GM12878 (cell line): Measurements from ENCODE around the gene SCUBE3. TPM values are rescaled to one million over a fixed set of nuclear protein-coding genes. Genes with fewer than 3 reads are reported as not detected.

Experiments used
- ATAC-seq: fragments of 200-7000 bp; cut with Tn5 transposase; 3 replicates; pipeline ENCODE4 v1.9.1; 2020; ENCODE audit warnings: mild to moderate bottlenecking, moderate library complexity
- BruUV-seq: library from RNA; stranded (reverse); fragments of 400-500 nt; replicated peaks from 2 replicates; lab custom pipeline; 2021; lab: Mats Ljungman, UMichigan
- CTCF ChIA-PET: fragments of 300-600 bp; sonication (Branson Sonifier 250); formaldehyde crosslinking; extraction: SDS; loops from one replicate; lab custom pipeline; 2021; ENCODE audit warnings: inconsistent platforms; lab: Yijun Ruan, JAX
- POLR2A ChIA-PET: fragments of 350-600 bp; formaldehyde crosslinking; extraction: SDS; loops from one replicate; lab custom pipeline; 2021; ENCODE audit warnings: inconsistent platforms; lab: Charles Lee
- RAD21 ChIA-PET: fragments of 300-600 bp; sonication (Branson Sonifier 250); formaldehyde crosslinking; loops from one replicate; lab custom pipeline; 2023; ENCODE audit warnings: antibody characterized with exemption; ENCODE audit not compliant: unreplicated experiment; lab: Charles Lee
- SMC1A ChIA-PET: fragments of 300-600 bp; sonication (Branson Sonifier 250); formaldehyde crosslinking; loops from one replicate; lab custom pipeline; 2023; ENCODE audit not compliant: unreplicated experiment, uncharacterized antibody; lab: Charles Lee
- DNase-seq: peaks from one replicate; pipeline ENCODE4 v3.0.0-alpha.2; 2011; ENCODE audit warnings: low read depth, low spot score
- FAIRE-seq: peaks from 3 replicates; lab custom pipeline; 2011; peaks lifted over from hg19 to GRCh38; lab: Jason Lieb, UNC
- H2AFZ ChIP-seq: 2 replicates; pipeline ENCODE4 v1.6.0; 2011; ENCODE audit warnings: low read depth, low read length, control low read depth; ENCODE audit not compliant: control insufficient read depth
- H3K27ac ChIP-seq: 2 replicates; pipeline ENCODE4 v1.5.1; 2011; ENCODE audit warnings: control low read depth; ENCODE audit not compliant: control insufficient read depth, insufficient read depth
- H3K27me3 ChIP-seq, 2 experiments: replicated peaks in 1 of 2; 2 replicates each; pipeline versions ENCODE4 v1.6.0 to v1.6.1; 2011; ENCODE audit warnings: low read length in 1 of 2; ENCODE audit not compliant: control insufficient read depth in 2 of 2, insufficient read depth in 2 of 2
- H3K36me3 ChIP-seq, 2 experiments: 2 replicates each; pipeline ENCODE4 v1.5.1; 2011; ENCODE audit warnings: low read length in 1 of 2; ENCODE audit not compliant: control insufficient read depth in 2 of 2, insufficient read depth in 2 of 2
- H3K4me1 ChIP-seq: 2 replicates; pipeline ENCODE4 v1.6.1; 2011; ENCODE audit warnings: mild to moderate bottlenecking, low read length, moderate library complexity, mixed read lengths; ENCODE audit not compliant: control insufficient read depth, insufficient read depth
- H3K4me2 ChIP-seq: 2 replicates; pipeline ENCODE4 v1.6.0; 2011; ENCODE audit warnings: control low read depth; ENCODE audit not compliant: control insufficient read depth, insufficient read depth
- H3K4me3 ChIP-seq: fragments of 200-600 bp; sonication (generic); 2 replicates; pipeline ENCODE4 v1.5.1; 2016
- H3K79me2 ChIP-seq: 2 replicates; pipeline ENCODE4 v1.6.0; 2011; ENCODE audit warnings: low read length; ENCODE audit not compliant: control insufficient read depth, insufficient read depth
- H3K9ac ChIP-seq: 2 replicates; pipeline ENCODE4 v1.8.0; 2011; ENCODE audit warnings: low read length, control low read depth, mixed read lengths; ENCODE audit not compliant: control insufficient read depth, insufficient read depth
- H3K9me3 ChIP-seq: replicated peaks from 3 replicates; pipeline ENCODE4 v1.5.1; 2011; ENCODE audit warnings: mild to moderate bottlenecking, low read length; ENCODE audit not compliant: control insufficient read depth, insufficient read depth
- H4K20me1 ChIP-seq: 2 replicates; pipeline ENCODE4 v1.6.0; 2011; ENCODE audit not compliant: control insufficient read depth, insufficient read depth
- CBX5 ChIP-seq: sonication (generic); IDR thresholded peaks from 2 replicates; pipeline ENCODE4 v1.6.1; 2016; ENCODE audit warnings: low read depth, moderate library complexity, mild to moderate bottlenecking, inconsistent platforms
- EZH2 ChIP-seq: IDR thresholded peaks from 2 replicates; pipeline ENCODE4 v1.6.1; 2012; ENCODE audit warnings: low read depth, mild to moderate bottlenecking, control low read depth, inconsistent platforms, low read length, borderline replicate concordance; ENCODE audit not compliant: control insufficient read depth
- RUNX3 ChIP-seq: IDR thresholded peaks from 2 replicates; pipeline ENCODE4 v1.6.1; 2012; ENCODE audit warnings: low read length, inconsistent platforms
- SIN3A ChIP-seq: IDR thresholded peaks from 2 replicates; pipeline ENCODE4 v1.6.1; 2012; ENCODE audit warnings: low read depth, low read length, improper control_type of control experiment
- WGBS: methylation state at CpG from one replicate; pipeline ENCODE4 v1.1.6; 2016; ENCODE audit warnings: low lambda C conversion rate; ENCODE audit not compliant: insufficient replicate concordance, insufficient coverage; ENCODE audit errors: missing lambda C conversion rate; 5-methylcytosine and 5-hydroxymethylcytosine counted together
- in situ Hi-C: fragments of 300-500 bp; cut with MboI; formaldehyde crosslinking; loops from 9 replicates; pipeline ENCODE4 v1.14.3; 2018; ENCODE audit warnings: mixed read lengths
- intact Hi-C: fragments of 100-400 bp; cut with micrococcal nuclease; formaldehyde crosslinking; loops from one replicate; pipeline ENCODE4 v1.14.2; 2022; ENCODE audit not compliant: unreplicated experiment
- polyA plus RNA-seq, 11 experiments: library from polyadenylated mRNA; depleted of rRNA in 4 of 11; unstranded in 6 of 11; stranded (reverse) in 5 of 11; fragments of >200 nt; fragmentation: Nextera tagmentation in 4 of 11; fragmentation: Illumina TruSeq in 1 of 11; extraction: Ambion mirVana in 4 of 11; extraction: Trizol in 1 of 11; gene quantifications; 1 replicate in 1 of 11; 2 replicates in 10 of 11; pipeline versions ENCODE4 v1.2.1 to v1.2.3, GENCODE V29; 2011 to 2016; ENCODE audit warnings: inconsistent platforms in 2 of 11, missing spikeins in 2 of 11, low read depth in 1 of 11
- total RNA-seq, 4 experiments: library from RNA; depleted of rRNA in 3 of 4; stranded (reverse); fragments of >200 nt in 3 of 4; fragmentation: Illumina TruSeq in 1 of 4; extraction: Trizol in 1 of 4; gene quantifications; 2 replicates each; pipeline versions ENCODE4 v1.2.1 to v1.2.3, GENCODE V29; 2013 to 2021
- TF ChIP-seq, protein P1 (sequence below): IDR thresholded peaks from 2 replicates; pipeline ENCODE4 v1.6.1; 2011; ENCODE audit warnings: borderline replicate concordance, low read depth, mild to moderate bottlenecking, moderate library complexity, low read length; ENCODE audit not compliant: insufficient read depth, poor library complexity, severe bottlenecking
- TF ChIP-seq, protein P2 (sequence below): IDR thresholded peaks from 2 replicates; pipeline ENCODE4 v1.6.1; 2012; ENCODE audit warnings: improper control_type of control experiment, low read depth, low read length; ENCODE audit not compliant: insufficient replicate concordance

SCUBE3 gene
- total and polyA plus RNA-seq, 10 of the 15 experiments (the other 5 are each of a cell fraction or from before 2014, with no cell fraction given) = under 0.01 to 0.20 (median 0.07) TPM; not detected in 4

DNA sequence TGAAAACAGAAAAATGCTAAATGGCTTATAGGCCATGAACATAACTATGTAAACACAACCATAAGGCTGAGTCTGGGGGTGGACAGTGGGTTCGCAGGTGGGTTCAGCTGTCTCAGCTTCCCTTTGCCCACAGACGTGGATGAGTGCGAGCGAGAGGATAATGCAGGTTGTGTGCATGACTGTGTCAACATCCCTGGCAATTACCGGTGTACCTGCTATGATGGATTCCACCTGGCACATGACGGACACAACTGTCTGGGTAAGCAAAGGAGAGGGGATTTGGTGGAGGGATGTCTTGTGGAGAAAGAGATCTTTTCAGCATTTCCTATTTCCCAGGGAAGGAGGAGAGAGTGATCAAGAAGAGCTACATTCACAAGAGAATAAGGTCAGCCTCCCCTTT, 14.7 kb downstream of the SCUBE3 start:
- no peak overlapping the region for H3K4me2 ChIP-seq
- H3K9me3 ChIP-seq = no peaks in the 10 kb centered on the region
- CTCF ChIA-PET = interaction anchor here (1.2 to 3.6 kb wide), 2 partner anchors 13 to 69 kb away, joined by 4 to 22 read pairs; no protein-coding TSS in a partner anchor
- DNase-seq = no peak
- H2AFZ ChIP-seq = no peak overlapping the region
- H3K79me2 ChIP-seq = no peaks in the 10 kb centered on the region
- SMC1A ChIA-PET = interaction anchor here (1.2 to 2.4 kb wide), 2 partner anchors 11 to 19 kb away, joined by 3 to 10 read pairs; no protein-coding TSS in a partner anchor
- no peak for TF ChIP-seq RUNX3
- TF ChIP-seq EZH2 = no peak
- TF ChIP-seq CBX5 = no peak
- TF ChIP-seq, protein P1, sequence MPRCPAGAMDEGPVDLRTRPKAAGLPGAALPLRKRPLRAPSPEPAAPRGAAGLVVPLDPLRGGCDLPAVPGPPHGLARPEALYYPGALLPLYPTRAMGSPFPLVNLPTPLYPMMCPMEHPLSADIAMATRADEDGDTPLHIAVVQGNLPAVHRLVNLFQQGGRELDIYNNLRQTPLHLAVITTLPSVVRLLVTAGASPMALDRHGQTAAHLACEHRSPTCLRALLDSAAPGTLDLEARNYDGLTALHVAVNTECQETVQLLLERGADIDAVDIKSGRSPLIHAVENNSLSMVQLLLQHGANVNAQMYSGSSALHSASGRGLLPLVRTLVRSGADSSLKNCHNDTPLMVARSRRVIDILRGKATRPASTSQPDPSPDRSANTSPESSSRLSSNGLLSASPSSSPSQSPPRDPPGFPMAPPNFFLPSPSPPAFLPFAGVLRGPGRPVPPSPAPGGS = peak; percentile 70
- TF ChIP-seq, protein P2, sequence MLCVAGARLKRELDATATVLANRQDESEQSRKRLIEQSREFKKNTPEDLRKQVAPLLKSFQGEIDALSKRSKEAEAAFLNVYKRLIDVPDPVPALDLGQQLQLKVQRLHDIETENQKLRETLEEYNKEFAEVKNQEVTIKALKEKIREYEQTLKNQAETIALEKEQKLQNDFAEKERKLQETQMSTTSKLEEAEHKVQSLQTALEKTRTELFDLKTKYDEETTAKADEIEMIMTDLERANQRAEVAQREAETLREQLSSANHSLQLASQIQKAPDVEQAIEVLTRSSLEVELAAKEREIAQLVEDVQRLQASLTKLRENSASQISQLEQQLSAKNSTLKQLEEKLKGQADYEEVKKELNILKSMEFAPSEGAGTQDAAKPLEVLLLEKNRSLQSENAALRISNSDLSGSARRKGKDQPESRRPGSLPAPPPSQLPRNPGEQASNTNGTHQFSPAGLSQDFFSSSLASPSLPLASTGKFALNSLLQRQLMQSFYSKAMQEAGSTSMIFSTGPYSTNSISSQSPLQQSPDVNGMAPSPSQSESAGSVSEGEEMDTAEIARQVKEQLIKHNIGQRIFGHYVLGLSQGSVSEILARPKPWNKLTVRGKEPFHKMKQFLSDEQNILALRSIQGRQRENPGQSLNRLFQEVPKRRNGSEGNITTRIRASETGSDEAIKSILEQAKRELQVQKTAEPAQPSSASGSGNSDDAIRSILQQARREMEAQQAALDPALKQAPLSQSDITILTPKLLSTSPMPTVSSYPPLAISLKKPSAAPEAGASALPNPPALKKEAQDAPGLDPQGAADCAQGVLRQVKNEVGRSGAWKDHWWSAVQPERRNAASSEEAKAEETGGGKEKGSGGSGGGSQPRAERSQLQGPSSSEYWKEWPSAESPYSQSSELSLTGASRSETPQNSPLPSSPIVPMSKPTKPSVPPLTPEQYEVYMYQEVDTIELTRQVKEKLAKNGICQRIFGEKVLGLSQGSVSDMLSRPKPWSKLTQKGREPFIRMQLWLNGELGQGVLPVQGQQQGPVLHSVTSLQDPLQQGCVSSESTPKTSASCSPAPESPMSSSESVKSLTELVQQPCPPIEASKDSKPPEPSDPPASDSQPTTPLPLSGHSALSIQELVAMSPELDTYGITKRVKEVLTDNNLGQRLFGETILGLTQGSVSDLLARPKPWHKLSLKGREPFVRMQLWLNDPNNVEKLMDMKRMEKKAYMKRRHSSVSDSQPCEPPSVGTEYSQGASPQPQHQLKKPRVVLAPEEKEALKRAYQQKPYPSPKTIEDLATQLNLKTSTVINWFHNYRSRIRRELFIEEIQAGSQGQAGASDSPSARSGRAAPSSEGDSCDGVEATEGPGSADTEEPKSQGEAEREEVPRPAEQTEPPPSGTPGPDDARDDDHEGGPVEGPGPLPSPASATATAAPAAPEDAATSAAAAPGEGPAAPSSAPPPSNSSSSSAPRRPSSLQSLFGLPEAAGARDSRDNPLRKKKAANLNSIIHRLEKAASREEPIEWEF = no peak
- no peak for TF ChIP-seq SIN3A
- WGBS = 90% methylated on average over 6 of the region's 6 CpGs
- H3K27ac ChIP-seq = no peak overlapping the region
- intact Hi-C loops (no loop called here), in situ Hi-C loops (no loop called here)
- H4K20me1 ChIP-seq = no peaks in the 10 kb centered on the region
- H3K4me3 ChIP-seq = no peak overlapping the region
- RAD21 ChIA-PET = no interaction called here
- no peaks in the 10 kb centered on the region for H3K4me1 ChIP-seq
- ATAC-seq = no peak
- H3K9ac ChIP-seq = no peak overlapping the region
- BruUV-seq = no TSS peak
- no peaks in the 10 kb centered on the region for H3K36me3 ChIP-seq
- POLR2A ChIA-PET = no interaction called here
- H3K27me3 ChIP-seq = no peaks in the 10 kb centered on the region
- no peak for FAIRE-seq
